ENCODE measurements around the gene IL1RAPL2. TPM values are rescaled to one million over a fixed set of nuclear protein-coding genes. Genes with fewer than 3 reads are reported as not detected.
"Not testable (repeated sequence)": the region's sequence is repeated elsewhere in the genome, so short reads cannot be mapped to it uniquely, and the experiment has no call there.

IL1RAPL2 gene
- polyA plus RNA-seq, 1 donor from 2014 or later = not detected

DNA sequence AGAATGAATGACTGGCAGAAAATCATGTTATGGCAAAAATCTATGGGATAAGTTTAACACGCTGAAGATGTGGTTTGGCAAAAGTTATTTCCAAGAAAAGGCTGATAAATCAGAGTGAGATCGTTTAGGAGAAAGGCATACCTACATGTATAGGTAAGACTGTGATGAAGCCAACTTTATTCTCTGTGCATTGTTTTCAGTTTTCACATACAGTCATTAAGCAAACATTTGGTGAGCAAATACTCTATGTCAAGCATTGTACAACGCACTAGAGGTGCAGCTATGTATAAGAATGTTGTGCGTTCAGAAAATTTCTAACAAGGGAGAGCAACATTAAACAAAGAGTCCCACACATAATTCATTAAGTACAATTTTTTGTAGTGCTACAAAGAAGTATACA lies 532.8 kb downstream of the IL1RAPL2 start:
- Mint-ChIP-seq H3K36me3 (peaks cover 2% of the 10 kb centered on the region), H3K4me3 (no peak overlapping the region), H3K27me3 (peaks cover 1% of the 10 kb centered on the region), H3K4me1 (no peaks in the 10 kb centered on the region), H3K27ac (no peak overlapping the region), H3K9me3 (peaks cover 0 to 3% (median 0%) of the 10 kb centered on the region in 3 donors)

DNA sequence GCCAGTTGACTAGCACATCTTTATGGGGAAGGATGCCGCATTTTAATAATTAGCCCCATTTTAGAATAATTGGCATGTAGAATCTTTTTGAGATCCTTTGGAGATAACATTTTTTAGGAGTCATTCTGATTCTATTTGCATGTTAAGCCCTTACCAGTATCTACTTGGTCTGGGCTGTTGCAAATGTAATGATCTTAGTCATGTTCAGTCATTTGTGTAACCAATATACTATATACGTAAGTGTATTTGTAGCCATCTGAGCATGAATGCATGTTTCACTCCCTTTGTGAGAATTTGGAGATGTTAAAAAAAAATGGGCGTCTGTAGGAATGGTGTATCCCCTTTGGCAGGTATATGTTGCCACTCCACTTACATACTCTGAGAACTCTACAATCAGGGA lies 535.4 kb downstream of the IL1RAPL2 start:
- no peak overlapping the region for H3K27ac Mint-ChIP-seq
- no peaks in the 10 kb centered on the region for H3K27me3 Mint-ChIP-seq
- peaks cover 0 to 3% (median 0%) of the 10 kb centered on the region in 3 donors for H3K9me3 Mint-ChIP-seq
- H3K4me1 Mint-ChIP-seq = no peaks in the 10 kb centered on the region
- no peak overlapping the region for H3K4me3 Mint-ChIP-seq
- peaks cover 2% of the 10 kb centered on the region for H3K36me3 Mint-ChIP-seq

DNA sequence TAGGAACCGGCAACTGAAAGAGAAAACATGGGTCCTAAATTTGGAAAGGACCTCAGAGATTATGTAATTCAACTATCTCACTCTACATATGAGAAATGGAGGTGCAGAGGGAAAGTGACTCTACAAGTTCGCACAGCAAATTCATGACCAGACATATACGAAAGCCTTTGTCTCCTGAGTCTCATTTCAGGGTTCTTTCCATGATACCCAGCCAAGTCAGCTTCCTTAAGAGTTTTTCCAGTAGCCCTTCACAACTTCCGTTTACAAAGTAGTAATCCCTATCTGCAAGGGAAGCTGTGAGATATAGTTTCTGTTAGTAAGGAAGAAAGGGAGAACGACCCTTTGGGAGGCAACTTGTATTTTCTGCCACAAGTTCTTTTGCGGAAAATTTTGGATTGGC lies 543.9 kb downstream of the IL1RAPL2 start:
- no peak overlapping the region for H3K4me3 Mint-ChIP-seq
- peaks cover 2% of the 10 kb centered on the region for H3K36me3 Mint-ChIP-seq
- peaks cover 1% of the 10 kb centered on the region for H3K27me3 Mint-ChIP-seq
- no peaks in the 10 kb centered on the region for H3K4me1 Mint-ChIP-seq
- H3K27ac Mint-ChIP-seq = no peak overlapping the region
- peaks cover 0 to 5% (median 2%) of the 10 kb centered on the region in 3 donors for H3K9me3 Mint-ChIP-seq

DNA sequence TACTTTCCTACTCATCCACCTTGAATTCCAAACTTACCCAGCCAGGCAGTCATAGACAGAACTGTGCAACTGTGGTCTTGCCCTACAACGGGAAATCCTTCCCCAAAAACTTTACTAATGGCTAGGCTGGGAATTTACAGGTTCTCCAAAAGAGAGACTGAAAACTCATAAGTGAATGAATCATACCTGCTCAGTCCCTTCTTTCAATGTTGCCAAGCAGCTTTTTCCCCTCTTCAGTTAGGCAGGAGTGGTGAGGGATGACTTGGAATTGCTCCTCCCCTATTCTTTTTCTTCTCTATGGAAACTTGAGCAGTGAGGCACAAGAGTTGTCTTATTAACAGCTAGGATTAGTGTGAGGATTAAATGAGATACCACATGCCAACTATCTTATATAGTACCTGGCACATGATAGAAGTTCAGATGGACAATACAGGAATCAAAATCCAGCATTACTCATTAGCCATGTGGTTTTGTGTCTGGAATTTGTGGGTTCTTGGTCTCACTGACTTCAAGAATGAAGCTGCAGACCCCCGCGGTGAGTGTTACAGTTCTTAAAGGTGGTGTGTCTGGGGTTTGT lies 548.6 kb downstream of the IL1RAPL2 start:
- Mint-ChIP-seq H3K27me3 (no peaks in the 10 kb centered on the region), H3K36me3 (no peaks in the 10 kb centered on the region), H3K27ac (no peak overlapping the region)

DNA sequence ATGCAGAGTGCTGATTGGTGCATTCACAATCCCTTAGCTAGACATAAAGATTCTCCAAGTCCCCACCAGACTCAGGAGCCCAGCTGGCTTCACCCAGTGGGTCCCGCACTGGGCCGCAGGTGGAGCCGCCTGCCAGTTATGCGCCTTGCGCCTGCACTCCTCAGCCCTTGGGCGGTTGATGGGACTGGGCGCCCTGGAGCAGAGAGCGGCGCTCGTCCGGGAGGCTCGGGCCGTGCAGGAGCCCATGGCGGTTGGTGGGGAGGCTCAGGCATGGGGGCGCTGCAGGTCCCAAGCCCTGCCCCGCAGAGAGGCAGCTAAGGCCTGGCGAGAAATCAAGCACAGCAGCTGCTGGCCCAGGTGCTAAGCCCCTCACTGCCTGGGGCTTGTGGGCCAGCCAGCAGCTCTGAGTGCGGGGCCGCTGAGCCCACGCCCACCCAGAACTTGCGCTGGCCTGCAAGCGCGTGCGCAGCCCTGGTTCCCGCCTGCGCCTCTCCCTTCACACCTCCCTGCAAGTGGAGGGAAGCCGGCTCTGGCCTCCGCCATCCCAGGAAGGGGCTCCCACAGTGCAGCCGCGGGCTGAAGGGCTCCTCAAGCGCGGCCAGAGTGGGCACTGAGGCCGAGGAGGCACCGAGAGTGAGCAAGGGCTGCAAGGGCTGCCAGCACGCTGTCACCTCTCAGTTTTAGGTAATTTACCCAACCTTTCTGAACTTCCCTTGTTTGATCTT lies 549.8 kb downstream of the IL1RAPL2 start:
- not testable (repeated sequence) for H3K27ac Mint-ChIP-seq, H3K9me3 Mint-ChIP-seq, H3K4me3 Mint-ChIP-seq, H3K36me3 Mint-ChIP-seq, H3K4me1 Mint-ChIP-seq, H3K27me3 Mint-ChIP-seq

More for the DNA sequence above, 548.6 kb downstream of the IL1RAPL2 start:
- Mint-ChIP-seq H3K9me3 (peaks cover 0 to 6% (median 0%) of the 10 kb centered on the region in 3 donors), H3K4me1 (no peaks in the 10 kb centered on the region), H3K4me3 (no peak overlapping the region)

DNA sequence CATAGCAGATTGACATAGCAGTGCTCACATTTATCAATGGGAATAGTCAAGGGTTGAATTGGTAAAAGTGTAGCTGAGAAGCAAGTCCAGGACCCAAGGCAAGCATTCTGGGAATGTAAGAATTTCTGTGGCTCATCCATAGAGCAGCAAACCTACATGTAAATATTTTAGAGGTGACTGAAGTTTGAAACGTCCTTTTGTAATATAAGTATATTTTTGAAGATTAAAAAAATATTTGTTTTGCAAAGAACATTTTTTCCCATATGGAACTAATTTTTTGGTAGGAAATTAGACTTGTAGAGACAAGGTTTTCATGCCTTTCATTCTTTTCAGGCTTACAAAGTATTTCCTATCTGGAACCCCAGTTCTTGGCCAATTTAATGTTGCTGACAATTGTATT lies 550.5 kb downstream of the IL1RAPL2 start:
- H3K4me1 Mint-ChIP-seq = peaks cover 0 to 3% (median 0%) of the 10 kb centered on the region in 3 donors
- H3K4me3 Mint-ChIP-seq = no peak overlapping the region
- H3K27me3 Mint-ChIP-seq = peaks cover 2% of the 10 kb centered on the region
- no peak overlapping the region for H3K27ac Mint-ChIP-seq
- H3K36me3 Mint-ChIP-seq = no peaks in the 10 kb centered on the region
- peaks cover 0 to 6% (median 0%) of the 10 kb centered on the region in 3 donors for H3K9me3 Mint-ChIP-seq

DNA sequence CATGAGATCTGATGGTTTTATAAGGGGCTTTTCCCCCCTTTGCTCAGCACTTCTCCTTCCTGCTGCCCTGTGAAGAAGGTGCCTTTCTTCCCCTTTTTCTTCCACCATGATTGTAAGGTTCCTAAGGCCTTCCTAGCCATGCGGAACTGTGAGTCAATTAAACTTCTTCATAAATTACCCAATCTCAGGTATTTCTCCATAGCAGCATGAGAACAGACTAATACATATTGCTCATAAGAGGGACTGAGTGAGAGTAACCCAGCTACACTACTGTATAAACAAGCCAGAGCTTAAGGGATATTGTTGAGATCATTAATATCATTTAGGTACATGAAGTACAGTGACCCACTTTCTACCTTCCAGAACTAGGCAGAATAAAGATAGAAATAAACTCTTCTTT lies 551.6 kb downstream of the IL1RAPL2 start:
- Mint-ChIP-seq H3K4me3 (no peak overlapping the region), H3K36me3 (no peaks in the 10 kb centered on the region), H3K27ac (no peak overlapping the region), H3K4me1 (peaks cover 0 to 3% (median 0%) of the 10 kb centered on the region in 3 donors), H3K27me3 (peaks cover 2% of the 10 kb centered on the region), H3K9me3 (peaks cover 0 to 6% (median 0%) of the 10 kb centered on the region in 3 donors)

DNA sequence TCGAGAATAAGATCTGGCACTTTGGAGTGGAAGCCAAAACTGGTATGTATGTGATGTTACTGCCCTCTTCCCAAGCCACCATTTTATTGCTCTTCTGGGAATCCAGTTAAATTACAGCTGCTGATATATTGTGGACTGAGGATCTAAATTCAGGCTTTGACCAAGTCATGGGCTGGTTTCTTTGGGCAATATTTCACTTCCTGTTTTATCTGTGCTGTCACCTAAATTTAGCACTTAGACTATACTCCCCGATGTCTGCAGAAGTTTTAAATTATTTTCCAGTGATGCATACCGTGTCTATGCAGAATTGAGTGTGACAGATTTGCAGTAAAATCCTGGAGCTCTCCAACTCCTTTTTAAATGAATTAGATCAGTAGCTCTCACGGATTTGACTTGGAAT lies 554.5 kb downstream of the IL1RAPL2 start:
- H3K4me1 Mint-ChIP-seq = peaks cover 0 to 3% (median 0%) of the 10 kb centered on the region in 3 donors
- H3K27me3 Mint-ChIP-seq = peaks cover 2% of the 10 kb centered on the region
- H3K4me3 Mint-ChIP-seq = no peak overlapping the region
- H3K36me3 Mint-ChIP-seq = no peaks in the 10 kb centered on the region
- H3K27ac Mint-ChIP-seq = no peak overlapping the region
- H3K9me3 Mint-ChIP-seq = peaks cover 0 to 2% (median 0%) of the 10 kb centered on the region in 3 donors

DNA sequence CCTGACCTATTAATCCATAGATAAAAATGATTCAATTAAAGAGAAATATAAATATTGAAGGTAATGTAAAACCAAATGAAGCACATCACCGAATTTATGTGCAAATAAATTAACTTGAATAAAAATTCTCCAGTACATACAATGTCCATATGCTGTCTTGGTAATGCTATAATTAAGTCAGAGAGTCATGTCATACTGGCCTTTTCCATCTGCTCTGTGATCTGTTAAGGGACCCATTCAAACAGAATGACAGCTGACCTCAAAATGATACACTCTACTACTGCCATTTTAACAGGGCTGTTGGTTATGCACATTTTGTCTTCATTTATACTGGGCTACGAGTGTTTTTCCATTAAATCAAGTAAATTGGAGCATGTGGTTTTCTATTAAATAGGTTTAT lies 555.2 kb downstream of the IL1RAPL2 start:
- Mint-ChIP-seq H3K36me3 (no peaks in the 10 kb centered on the region), H3K9me3 (peaks cover 0 to 2% (median 0%) of the 10 kb centered on the region in 3 donors), H3K27ac (no peak overlapping the region), H3K4me3 (no peak overlapping the region), H3K4me1 (peaks cover 0 to 3% (median 0%) of the 10 kb centered on the region in 3 donors), H3K27me3 (peaks cover 2% of the 10 kb centered on the region)

DNA sequence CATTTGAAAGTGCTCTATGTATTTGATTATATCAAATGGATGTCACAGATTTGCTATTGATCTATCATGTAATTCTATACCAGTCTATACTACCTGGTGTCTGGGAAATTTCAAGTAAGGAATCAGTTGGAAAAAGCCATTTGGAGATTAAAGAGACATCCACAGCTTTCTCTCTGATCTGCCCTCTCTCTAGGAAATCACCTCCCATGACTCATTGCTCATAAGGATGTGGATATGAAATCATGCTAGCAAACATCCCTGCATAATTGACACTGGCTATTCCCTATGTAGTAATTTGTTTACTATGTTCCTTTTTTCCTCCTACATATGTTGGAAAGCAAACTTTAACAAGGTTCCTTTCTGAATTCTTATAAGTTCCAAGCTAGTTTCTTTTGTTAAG lies 560.2 kb downstream of the IL1RAPL2 start:
- no peak overlapping the region for H3K27ac Mint-ChIP-seq
- H3K4me1 Mint-ChIP-seq = no peaks in the 10 kb centered on the region
- no peaks in the 10 kb centered on the region for H3K36me3 Mint-ChIP-seq
- peaks cover 1% of the 10 kb centered on the region for H3K27me3 Mint-ChIP-seq
- no peaks in the 10 kb centered on the region for H3K9me3 Mint-ChIP-seq
- H3K4me3 Mint-ChIP-seq = no peak overlapping the region

DNA sequence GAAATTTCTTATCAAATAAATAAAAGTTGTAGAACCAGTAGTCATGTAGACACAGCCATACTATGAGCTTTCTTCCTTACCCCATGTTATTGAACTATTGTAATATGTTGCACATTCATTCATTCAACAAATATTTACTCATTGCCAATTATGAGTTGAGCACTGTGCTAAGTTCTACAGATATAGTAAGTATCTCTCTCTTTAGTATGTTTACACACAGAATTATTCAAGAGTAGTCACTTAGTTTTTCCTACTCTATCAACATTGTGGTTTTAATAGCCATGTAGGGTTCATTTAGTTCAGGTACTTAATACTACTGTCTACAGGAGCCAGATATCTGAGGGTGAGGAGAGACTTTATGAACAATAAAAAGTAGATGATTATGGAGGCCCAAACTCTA lies 568.3 kb downstream of the IL1RAPL2 start:
- H3K36me3 Mint-ChIP-seq = no peaks in the 10 kb centered on the region
- H3K27me3 Mint-ChIP-seq = peaks cover 1% of the 10 kb centered on the region
- no peak overlapping the region for H3K27ac Mint-ChIP-seq
- H3K4me1 Mint-ChIP-seq = no peaks in the 10 kb centered on the region
- H3K9me3 Mint-ChIP-seq = peaks cover 0 to 2% (median 0%) of the 10 kb centered on the region in 3 donors
- H3K4me3 Mint-ChIP-seq = no peak overlapping the region

DNA sequence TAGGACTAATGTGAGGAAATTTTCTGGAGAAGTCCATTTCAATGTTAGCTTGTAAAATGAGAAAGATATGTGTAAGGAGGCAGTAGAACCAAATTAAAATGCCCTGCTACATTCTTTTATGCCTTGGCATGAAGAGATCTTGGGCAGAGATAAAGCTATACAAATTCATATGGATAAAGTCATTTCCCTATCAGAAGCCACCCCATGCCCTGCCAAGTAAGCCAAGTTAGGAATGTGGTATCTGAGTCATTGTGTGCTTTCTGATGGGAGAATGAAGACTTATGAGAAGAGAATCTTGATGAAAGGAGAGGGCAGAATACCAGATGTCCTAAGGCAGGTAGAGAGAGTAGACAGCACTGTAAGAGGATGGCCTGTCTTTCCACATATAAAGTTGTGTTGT lies 570.8 kb downstream of the IL1RAPL2 start:
- no peaks in the 10 kb centered on the region for H3K27me3 Mint-ChIP-seq

DNA sequence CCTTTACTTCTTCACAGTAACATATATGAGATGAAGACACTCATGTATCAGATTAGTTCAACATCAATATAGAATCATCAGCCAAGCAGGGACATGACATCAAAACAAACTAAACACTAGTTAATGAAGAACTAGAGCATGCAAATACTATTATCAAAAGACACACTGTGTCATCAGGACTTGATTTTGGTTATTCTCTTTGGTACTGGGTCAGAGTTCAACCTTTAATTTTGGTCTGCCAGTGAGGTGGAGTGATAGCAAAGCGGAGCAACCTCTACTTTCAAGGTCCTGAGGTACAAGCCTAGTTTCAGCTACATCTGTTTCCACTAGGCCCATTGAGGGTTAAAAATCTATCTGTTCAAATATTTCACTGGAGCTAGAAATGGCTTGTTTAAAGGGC lies 584.0 kb downstream of the IL1RAPL2 start:
- Mint-ChIP-seq H3K36me3 (no peaks in the 10 kb centered on the region), H3K4me3 (no peak overlapping the region), H3K27ac (no peak overlapping the region), H3K4me1 (no peaks in the 10 kb centered on the region), H3K27me3 (no peaks in the 10 kb centered on the region), H3K9me3 (peaks cover 0 to 3% (median 0%) of the 10 kb centered on the region in 3 donors)

More for the DNA sequence above, 570.8 kb downstream of the IL1RAPL2 start:
- Mint-ChIP-seq H3K4me3 (no peak overlapping the region), H3K4me1 (no peaks in the 10 kb centered on the region), H3K9me3 (peaks cover 0 to 2% (median 2%) of the 10 kb centered on the region in 3 donors), H3K36me3 (no peaks in the 10 kb centered on the region), H3K27ac (no peak overlapping the region)

DNA sequence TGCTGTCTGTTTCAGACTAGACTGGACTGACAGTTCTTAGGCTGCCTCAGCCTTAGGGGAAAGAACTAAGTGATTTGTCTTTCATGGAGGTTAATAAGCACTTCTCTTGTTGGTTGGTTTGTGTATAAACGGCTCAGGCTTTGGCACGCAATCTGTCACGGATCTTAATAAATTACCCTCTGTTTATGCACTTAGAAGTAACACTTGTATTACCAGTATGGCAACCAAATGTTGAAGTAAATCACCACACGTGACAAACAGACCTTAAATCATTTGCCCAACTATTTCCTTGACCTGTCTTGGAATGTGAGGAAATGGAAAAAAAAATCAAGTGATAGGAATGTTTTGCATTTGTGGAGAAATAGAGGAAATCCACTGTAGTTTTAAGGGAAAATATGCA lies 584.6 kb downstream of the IL1RAPL2 start:
- H3K4me3 Mint-ChIP-seq = no peak overlapping the region
- H3K4me1 Mint-ChIP-seq = no peaks in the 10 kb centered on the region
- no peak overlapping the region for H3K27ac Mint-ChIP-seq
- peaks cover 0 to 3% (median 0%) of the 10 kb centered on the region in 3 donors for H3K9me3 Mint-ChIP-seq
- H3K36me3 Mint-ChIP-seq = no peaks in the 10 kb centered on the region
- no peaks in the 10 kb centered on the region for H3K27me3 Mint-ChIP-seq

DNA sequence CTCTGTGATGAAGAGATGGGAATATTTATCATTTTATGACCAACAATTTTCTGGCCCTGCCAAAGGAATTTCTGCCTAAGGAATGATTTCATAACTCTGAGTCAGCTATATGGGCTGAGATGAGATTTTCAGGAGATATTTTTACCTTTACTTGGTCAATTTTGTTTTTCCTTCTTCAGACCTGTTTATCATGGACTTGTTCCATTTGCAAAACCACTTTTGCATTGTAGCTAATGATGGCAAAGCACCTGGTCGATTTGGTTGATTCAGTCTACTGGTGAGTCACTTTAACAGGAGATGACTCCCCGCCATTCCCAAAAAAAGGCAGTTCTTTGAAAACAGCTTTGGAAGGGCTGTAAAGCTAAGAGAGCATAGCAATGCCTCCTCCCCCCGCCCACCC lies 601.2 kb downstream of the IL1RAPL2 start:
- peaks cover 0 to 2% (median 0%) of the 10 kb centered on the region in 3 donors for H3K9me3 Mint-ChIP-seq
- H3K27me3 Mint-ChIP-seq = no peaks in the 10 kb centered on the region
- H3K4me1 Mint-ChIP-seq = no peaks in the 10 kb centered on the region
- H3K36me3 Mint-ChIP-seq = no peaks in the 10 kb centered on the region
- H3K27ac Mint-ChIP-seq = no peak overlapping the region
- no peak overlapping the region for H3K4me3 Mint-ChIP-seq

DNA sequence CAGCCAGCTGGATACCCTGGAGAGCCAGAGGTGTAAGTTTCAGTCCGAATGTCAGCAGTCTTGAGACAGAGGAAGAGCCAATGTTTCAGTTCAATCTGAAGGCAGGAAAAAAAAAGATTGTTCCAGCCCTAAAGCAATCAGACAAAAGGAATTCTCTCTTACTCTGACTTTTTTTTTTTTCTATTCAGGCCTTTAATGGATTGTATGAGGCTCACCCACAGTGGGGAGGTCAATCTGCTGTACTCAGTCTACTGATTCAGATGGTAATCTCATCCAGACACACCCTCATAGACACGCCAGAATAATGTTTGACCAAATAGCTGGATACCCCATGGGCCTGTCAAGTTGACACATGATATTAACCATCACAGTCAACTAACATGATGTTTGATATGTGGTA lies 602.6 kb downstream of the IL1RAPL2 start:
- Mint-ChIP-seq H3K27me3 (no peaks in the 10 kb centered on the region), H3K27ac (no peak overlapping the region), H3K9me3 (peaks cover 0 to 3% (median 0%) of the 10 kb centered on the region in 3 donors), H3K36me3 (peaks cover 2% of the 10 kb centered on the region), H3K4me1 (no peaks in the 10 kb centered on the region), H3K4me3 (no peak overlapping the region)

All from IgD-negative memory B cell (primary cell).